K562 (cell line): ENCODE data around the gene HAUS5. TPM values are rescaled to one million over a fixed set of nuclear protein-coding genes. Genes with fewer than 3 reads are reported as not detected.

ENCODE experiments used
- ATAC-seq: fragments of 200-7000 bp; cut with Tn5 transposase; 3 replicates; pipeline ENCODE4 v1.9.1; 2020; ENCODE audit warnings: moderate library complexity
- BruUV-seq: library from RNA; stranded (reverse); fragments of 400-500 nt; replicated peaks from 2 replicates; lab custom pipeline; 2021; lab: Mats Ljungman, UMichigan
- CTCF ChIA-PET: fragments of 300-600 bp; formaldehyde crosslinking; extraction: SDS; loops from one replicate; lab custom pipeline; 2021; ENCODE audit warnings: low intra/inter-chr PET ratio; lab: Yijun Ruan, JAX
- POLR2A ChIA-PET: fragments of 300-600, 350-650 bp; sonication (Branson Sonifier 250); formaldehyde crosslinking; extraction: SDS; loops from one replicate; lab custom pipeline; 2021; ENCODE audit warnings: antibody characterized with exemption, inconsistent platforms; lab: Yijun Ruan, JAX
- DNase-seq, 4 experiments: peaks; one replicate each; pipeline versions ENCODE4 v3.0.0 to v3.0.0-alpha.2; 2011 to 2018; ENCODE audit warnings: low spot score in 3 of 4, mixed read lengths in 3 of 4; ENCODE audit errors: extremely low read depth in 1 of 4
- FAIRE-seq: peaks from 2 replicates; lab custom pipeline; 2011; peaks lifted over from hg19 to GRCh38; lab: Jason Lieb, UNC
- H2AFZ ChIP-seq: 2 replicates; pipeline ENCODE4 v1.6.0; 2011; ENCODE audit warnings: low read depth, low read length, control low read depth, inconsistent platforms
- H3K27ac ChIP-seq: fragments of 200-600 bp; 3 replicates; pipeline ENCODE4 v1.8.0; 2011; ENCODE audit warnings: low read depth, mild to moderate bottlenecking, control low read depth, inconsistent platforms, low read length, moderate library complexity, mixed read lengths; ENCODE audit errors: extremely low read depth
- H3K27me3 ChIP-seq, 2 experiments: fragments of 300-600 bp in 1 of 2; 2 replicates in 1 of 2; 3 replicates in 1 of 2; pipeline versions ENCODE4 v1.6.0 to v1.8.0; 2011; ENCODE audit warnings: inconsistent platforms in 2 of 2, low read length in 2 of 2, mild to moderate bottlenecking in 1 of 2, mixed read lengths in 1 of 2, moderate library complexity in 1 of 2; ENCODE audit not compliant: control insufficient read depth in 2 of 2, insufficient read depth in 2 of 2
- H3K36me3 ChIP-seq: fragments of 300-600 bp; 3 replicates; pipeline ENCODE4 v1.8.0; 2011; ENCODE audit warnings: mild to moderate bottlenecking, low read length, inconsistent platforms; ENCODE audit not compliant: control insufficient read depth, insufficient read depth
- H3K4me1 ChIP-seq, 2 experiments: fragments of 200-600 bp in 1 of 2; replicated peaks in 1 of 2; 2 replicates in 1 of 2; 3 replicates in 1 of 2; pipeline versions ENCODE4 v1.5.1 to v1.8.0; 2011; ENCODE audit warnings: inconsistent platforms in 2 of 2, low read length in 2 of 2, mild to moderate bottlenecking in 1 of 2, mixed read lengths in 1 of 2, moderate library complexity in 1 of 2; ENCODE audit not compliant: control insufficient read depth in 2 of 2, insufficient read depth in 2 of 2
- H3K4me2 ChIP-seq: 2 replicates; pipeline ENCODE4 v1.6.1; 2011; ENCODE audit warnings: low read length, control low read depth, inconsistent platforms, mixed read lengths; ENCODE audit not compliant: insufficient read depth
- H3K4me3 ChIP-seq: fragments of 200-600 bp; sonication (generic), shearing (Covaris generic); 2 replicates; pipeline ENCODE4 v1.5.1; 2016; ENCODE audit warnings: control low read depth, inconsistent platforms
- H3K79me2 ChIP-seq: fragments of 200-600 bp; 3 replicates; pipeline ENCODE4 v1.8.0; 2011; ENCODE audit warnings: low read length, inconsistent platforms; ENCODE audit not compliant: control insufficient read depth, insufficient read depth
- H3K9ac ChIP-seq, 2 experiments: 2 replicates each; pipeline versions ENCODE4 v1.6.0 to v1.6.1; 2011; ENCODE audit warnings: low read depth in 2 of 2, low read length in 2 of 2, control low read depth in 1 of 2, inconsistent platforms in 1 of 2, mild to moderate bottlenecking in 1 of 2, mixed read lengths in 1 of 2; ENCODE audit not compliant: insufficient read depth in 1 of 2
- H3K9me1 ChIP-seq: one replicate; pipeline ENCODE4 v1.6.0; 2011; ENCODE audit warnings: inconsistent platforms, mild to moderate bottlenecking, low read length, moderate library complexity; ENCODE audit not compliant: control insufficient read depth, insufficient read depth
- H3K9me3 ChIP-seq: replicated peaks from 2 replicates; pipeline ENCODE4 v1.5.1; 2011; ENCODE audit warnings: low read depth, low read length, inconsistent platforms; ENCODE audit not compliant: control insufficient read depth, insufficient read depth
- H4K20me1 ChIP-seq: replicated peaks from 2 replicates; pipeline ENCODE4 v1.6.1; 2011; ENCODE audit warnings: low read length, inconsistent platforms, mixed read lengths; ENCODE audit not compliant: control insufficient read depth, insufficient read depth
- MYNN ChIP-seq, 2 experiments: sonication (generic); formaldehyde crosslinking in 1 of 2; IDR thresholded peaks; 2 replicates each; pipeline versions ENCODE4 v1.5.0 to v1.6.1; 2016 to 2020; ENCODE audit warnings: antibody characterized with exemption in 1 of 2, missing genetic modification reagents in 1 of 2
- RBM25 ChIP-seq: fragments of 200-400 bp; formaldehyde crosslinking; IDR thresholded peaks from 2 replicates; pipeline ENCODE4 v1.6.1; 2018; ENCODE audit warnings: low read length, low read depth, moderate library complexity; ENCODE audit not compliant: severe bottlenecking
- ZBTB33 ChIP-seq: sonication (generic); formaldehyde crosslinking; IDR thresholded peaks from 2 replicates; pipeline ENCODE4 v1.8.1; 2023; ENCODE audit warnings: mild to moderate bottlenecking, missing genetic modification reagents
- ZNF224 ChIP-seq: sonication (generic); formaldehyde crosslinking; IDR thresholded peaks from 2 replicates; pipeline ENCODE4 v1.8.0; 2022; ENCODE audit warnings: mild to moderate bottlenecking, missing genetic modification reagents
- WGBS: fragments of 100-300 bp; shearing (Covaris generic); methylation state at CpG from one replicate; pipeline ENCODE4 v1.1.6; 2016; ENCODE audit warnings: low coverage, mixed read lengths; ENCODE audit not compliant: insufficient coverage; ENCODE audit errors: missing lambda C conversion rate; 5-methylcytosine and 5-hydroxymethylcytosine counted together
- in situ Hi-C: fragments of 300-500 bp; cut with MboI; formaldehyde crosslinking; loops from 4 replicates; pipeline ENCODE4 v1.15.0; 2018; ENCODE audit warnings: inconsistent platforms, mixed read lengths
- intact Hi-C: fragments of 100-400 bp; cut with micrococcal nuclease; formaldehyde crosslinking; loops from 2 replicates; pipeline ENCODE4 v1.14.2; 2022
- polyA plus RNA-seq, 8 experiments: library from polyadenylated mRNA; depleted of rRNA in 4 of 8; stranded (reverse) in 5 of 8; unstranded in 3 of 8; fragments of >200 nt; fragmentation: Nextera tagmentation in 2 of 8; fragmentation: Illumina TruSeq in 1 of 8; extraction: Ambion mirVana in 2 of 8; extraction: Trizol in 1 of 8; gene quantifications; 2 replicates each; pipeline versions ENCODE4 v1.2.1 to v1.2.3, GENCODE V29; 2011 to 2014; ENCODE audit warnings: inconsistent platforms in 1 of 8, missing spikeins in 1 of 8
- total RNA-seq, 7 experiments: library from RNA; depleted of rRNA in 6 of 7; stranded (reverse); fragments of >200 nt in 6 of 7; fragmentation: Illumina TruSeq in 2 of 7; extraction: Trizol in 2 of 7; gene quantifications; 2 replicates each; pipeline versions ENCODE4 v1.2.1 to v1.2.3, GENCODE V29; 2011 to 2021; ENCODE audit warnings: low replicate concordance in 1 of 7

Gene HAUS5
- total and polyA plus RNA-seq, 9 of the 15 experiments (the other 6 are each of a cell fraction or from before 2014, with no cell fraction given) = 3.5 to 41.3 (median 14.2) TPM

GRCh38 chr19:35665157-35665556 lies 52.6 kb downstream of the HAUS5 start:
- no peaks in the 10 kb centered on the region for H4K20me1 ChIP-seq
- POLR2A ChIA-PET = no interaction called here
- no peak for ATAC-seq
- FAIRE-seq = no peak
- H3K4me1 ChIP-seq = peaks cover 0 to 12% of the 10 kb centered on the region in 2 experiments; a peak in 3 of 5 replicates
- no peak overlapping the region for H2AFZ ChIP-seq
- H3K9me1 ChIP-seq = no peaks in the 10 kb centered on the region
- H3K79me2 ChIP-seq = no peaks in the 10 kb centered on the region
- H3K9ac ChIP-seq = no peak overlapping the region; a peak in 1 of 4 replicates
- no peak overlapping the region for H3K4me2 ChIP-seq
- no peak overlapping the region for H3K27ac ChIP-seq
- H3K9me3 ChIP-seq = no peaks in the 10 kb centered on the region
- no peaks in the 10 kb centered on the region for H3K36me3 ChIP-seq
- CTCF ChIA-PET = no interaction called here
- no TSS peak for BruUV-seq
- TF ChIP-seq RBM25 (peak; percentile 17), ZBTB33 (CRISPR knock-in tag) (0 out of 2 replicates have a peak, but pooled peaks have one; percentile 18), ZNF224 (CRISPR knock-in tag) (no peak)
- 72% methylated on average over 21 of the region's 24 CpGs for WGBS
- H3K27me3 ChIP-seq = peaks cover 16 to 29% of the 10 kb centered on the region in 2 experiments; a peak in 4 of 5 replicates
- DNase-seq = no peak
- in situ Hi-C loops = no loop called here
- intact Hi-C loops = no loop called here
- no peak overlapping the region for H3K4me3 ChIP-seq

- 31% methylated on average over 7 of the region's 7 CpGs for WGBS
- Histone ChIP-seq H3K4me3 (no peak overlapping the region), H3K9ac (no peak overlapping the region), H3K27me3 (peaks cover 16 to 29% of the 10 kb centered on the region in 2 experiments; a peak in 4 of 5 replicates), H2AFZ (no peak overlapping the region), H3K9me3 (no peaks in the 10 kb centered on the region), H3K9me1 (no peaks in the 10 kb centered on the region), H4K20me1 (no peaks in the 10 kb centered on the region), H3K27ac (no peak overlapping the region), H3K79me2 (no peaks in the 10 kb centered on the region), H3K4me1 (peaks cover 0 to 12% of the 10 kb centered on the region in 2 experiments; a peak in 3 of 5 replicates), H3K4me2 (no peak overlapping the region), H3K36me3 (no peaks in the 10 kb centered on the region)
- ChIA-PET POLR2A (no interaction called here), CTCF (no interaction called here)
- ATAC-seq (no peak), DNase-seq (no peak), FAIRE-seq (no peak)
- intact Hi-C loops = no loop called here
- in situ Hi-C loops = no loop called here
- BruUV-seq = no TSS peak
- TF ChIP-seq MYNN (IDR thresholded peaks at IDR 0.05) = no peak
- no peak for TF ChIP-seq MYNN (CRISPR knock-in tag; IDR thresholded peaks at IDR 0.05)
Observed at GRCh38 chr19:35665604-35666003, 53.1 kb downstream of the HAUS5 start.
